ES-I3 (cell line): Measurements from ENCODE around the gene NOTUM.
A peak's percentile ranks its signal among the peaks of the same experiment; 100 is the strongest.

Experiments used
- H3K36me3 ChIP-seq: 2 replicates; pipeline ENCODE4 v1.6.1; 2013; ENCODE audit warnings: mild to moderate bottlenecking, low read length, control low read depth, moderate library complexity; ENCODE audit not compliant: insufficient read depth
- H3K4me1 ChIP-seq: 2 replicates; pipeline ENCODE4 v1.6.1; 2013; ENCODE audit warnings: mild to moderate bottlenecking, control low read depth, low read length; ENCODE audit not compliant: insufficient read depth
- H3K9ac ChIP-seq: 2 replicates; pipeline ENCODE4 v1.6.1; 2013; ENCODE audit warnings: low read depth, mild to moderate bottlenecking, low read length, moderate library complexity
- H3K9me3 ChIP-seq: 2 replicates; pipeline ENCODE4 v1.6.1; 2013; ENCODE audit warnings: mild to moderate bottlenecking, low read length, moderate library complexity; ENCODE audit not compliant: control insufficient read depth, insufficient read depth

NOTUM gene

DNA sequence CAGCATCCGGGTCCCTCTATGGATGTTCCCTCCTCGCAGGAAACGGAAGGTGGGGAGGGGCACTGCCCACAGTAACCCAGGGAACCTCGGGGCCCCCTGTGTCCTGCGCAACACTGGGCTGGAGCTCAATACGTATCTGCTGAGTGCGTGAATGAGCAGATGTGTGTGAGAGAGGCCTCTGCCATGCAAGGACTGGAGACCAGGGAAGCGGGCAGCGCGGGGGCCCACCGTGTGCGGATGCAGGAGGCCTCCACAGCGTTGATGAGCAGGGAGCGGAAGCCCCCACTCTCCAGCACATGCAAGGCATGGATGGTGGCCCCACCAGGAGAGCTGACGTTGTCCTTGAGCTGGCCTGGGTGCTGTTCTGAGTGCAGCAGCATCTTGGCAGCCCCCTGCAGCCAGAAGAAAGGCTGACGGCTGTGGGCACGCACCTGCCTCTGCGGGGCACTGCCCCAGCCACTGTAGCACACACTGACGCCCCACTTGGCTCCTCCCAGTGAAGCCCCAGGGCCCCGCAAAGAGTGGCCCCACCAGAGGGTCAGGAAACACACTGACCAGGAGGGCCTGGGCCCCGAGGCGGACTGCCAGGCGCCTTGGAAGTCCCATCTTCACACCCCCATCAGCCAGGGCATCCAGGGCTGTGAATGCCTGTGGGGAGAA is 26.8 kb downstream of the NOTUM start:
- no peaks in the 10 kb centered on the region for H3K4me1 ChIP-seq
- no peaks in the 10 kb centered on the region for H3K36me3 ChIP-seq
- H3K9ac ChIP-seq, result no peak overlapping the region
- no peaks in the 10 kb centered on the region for H3K9me3 ChIP-seq

DNA sequence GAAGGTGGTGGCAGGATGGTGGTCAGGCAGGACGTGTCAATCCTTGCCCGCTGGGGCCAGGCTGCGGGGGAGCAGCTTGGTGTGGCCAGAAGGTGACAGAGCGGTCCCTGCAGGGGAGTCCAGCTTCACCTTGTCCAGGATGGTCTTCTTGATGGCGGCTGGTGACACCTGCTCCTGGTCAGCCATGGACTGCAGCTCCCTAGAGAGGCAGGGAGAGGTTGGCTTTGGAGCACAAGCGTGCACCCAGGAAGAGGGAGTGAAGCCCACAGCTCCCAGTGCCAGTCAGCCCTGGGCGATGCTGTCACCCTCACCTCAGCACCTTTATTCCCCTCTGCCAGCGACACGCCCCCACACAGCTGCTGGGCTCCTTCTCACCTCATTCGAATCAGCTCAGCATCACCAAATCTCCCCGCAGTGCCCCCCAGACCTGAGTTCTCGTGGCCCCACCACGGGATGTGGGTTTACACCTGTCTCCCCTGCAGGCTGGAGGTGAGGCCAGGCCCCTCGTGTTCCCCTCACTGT is 27.7 kb downstream of the NOTUM start:
- Histone ChIP-seq H3K36me3 (no peaks in the 10 kb centered on the region), H3K4me1 (no peaks in the 10 kb centered on the region; the same call in 1 of the 2 replicates), H3K9me3 (no peaks in the 10 kb centered on the region), H3K9ac (no peak overlapping the region)

DNA sequence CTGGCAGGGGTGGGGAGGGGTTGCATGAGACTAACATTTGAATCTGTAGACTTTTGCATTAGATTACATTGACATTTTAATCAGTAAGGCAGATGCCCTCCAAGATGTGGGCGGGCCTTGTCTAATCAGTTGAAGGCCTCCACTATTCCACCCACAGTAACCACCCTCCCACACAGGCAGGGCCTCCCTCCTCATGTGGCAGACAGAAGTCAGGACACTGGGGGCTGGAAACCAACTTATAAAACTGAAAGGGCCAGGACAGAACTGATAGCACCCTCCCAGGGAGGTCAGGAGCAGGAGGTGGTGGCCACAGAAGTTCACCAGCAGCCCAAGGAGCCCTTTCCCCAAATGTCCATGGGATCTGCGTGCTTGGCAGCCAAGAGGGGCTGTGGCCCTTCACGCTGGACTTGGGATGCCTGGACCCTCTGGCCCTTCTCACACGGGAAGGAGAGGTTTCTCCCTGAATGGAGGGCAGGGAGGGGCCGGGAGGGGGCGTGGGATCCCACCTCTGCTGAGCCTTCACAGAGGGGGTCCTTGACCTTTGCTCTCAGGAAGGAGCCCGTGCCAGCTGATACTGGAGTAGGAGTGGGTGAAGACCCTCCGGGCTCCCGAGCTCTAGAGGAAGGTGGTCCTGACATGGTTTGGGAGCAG is 28.5 kb downstream of the NOTUM start:
- no peaks in the 10 kb centered on the region; the same call in 1 of the 2 replicates for H3K4me1 ChIP-seq
- no peak overlapping the region for H3K9ac ChIP-seq
- H3K36me3 ChIP-seq, result no peaks in the 10 kb centered on the region
- no peaks in the 10 kb centered on the region for H3K9me3 ChIP-seq

DNA sequence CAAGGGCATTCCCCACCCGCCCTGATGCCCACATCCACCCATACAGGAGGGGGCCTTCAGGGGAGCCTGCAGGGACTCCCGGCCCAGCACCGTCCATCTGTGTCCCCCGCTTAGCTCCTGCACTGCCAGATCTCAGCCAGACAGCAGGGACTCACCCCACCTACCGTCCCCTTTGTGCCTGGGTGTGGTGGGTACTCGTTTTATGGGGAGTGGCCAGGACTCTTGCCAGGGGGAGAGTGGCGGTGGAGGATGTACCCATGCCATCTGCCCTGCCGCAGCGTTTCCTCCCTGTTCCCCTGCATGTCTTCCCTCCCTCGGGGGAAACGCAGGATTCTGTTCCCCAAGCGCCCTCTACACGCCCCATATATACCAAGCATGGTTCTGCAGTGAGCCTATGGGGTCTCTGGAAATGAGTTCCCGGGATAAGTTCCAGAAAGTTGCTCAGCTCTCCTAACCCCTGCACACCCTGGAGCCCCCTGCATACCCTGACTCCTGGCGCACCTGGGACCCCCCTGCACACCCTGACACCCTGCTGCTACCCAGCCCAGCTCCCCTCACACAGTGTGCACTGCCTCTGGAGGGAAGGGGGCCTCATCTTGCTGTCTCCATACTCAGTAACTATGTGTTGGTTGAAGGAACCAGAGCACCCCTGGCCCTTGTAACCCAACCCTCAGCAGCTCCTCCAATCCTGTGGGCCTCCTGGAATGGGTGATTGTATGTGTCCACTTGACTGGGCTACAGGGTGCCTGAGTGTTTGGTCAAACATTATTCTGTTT is 29.2 kb downstream of the NOTUM start:
- Histone ChIP-seq H3K4me1 (no peaks in the 10 kb centered on the region; the same call in 1 of the 2 replicates), H3K9ac (no peak overlapping the region), H3K9me3 (no peaks in the 10 kb centered on the region), H3K36me3 (no peaks in the 10 kb centered on the region)

DNA sequence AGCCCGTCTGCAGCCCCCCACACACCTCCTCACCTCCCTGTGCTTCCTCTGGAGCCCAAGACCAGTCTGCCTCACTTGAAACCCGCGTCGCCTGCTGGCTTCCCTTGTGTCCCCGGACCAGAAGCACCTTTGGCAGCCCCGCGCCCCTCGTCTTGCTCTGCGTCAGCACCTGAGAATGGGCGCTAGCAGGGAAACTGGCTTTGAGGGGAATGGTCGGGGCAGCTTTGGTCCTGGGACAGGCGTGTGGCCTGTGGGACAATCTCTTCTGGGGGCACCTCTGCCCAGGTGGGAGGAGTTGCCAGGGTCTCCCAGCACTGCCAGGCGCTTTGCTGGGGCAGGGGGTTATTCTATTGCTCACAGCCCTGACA is 29.8 kb downstream of the NOTUM start:
- no peaks in the 10 kb centered on the region for H3K36me3 ChIP-seq
- no peak overlapping the region for H3K9ac ChIP-seq
- peaks cover under 1% of the 10 kb centered on the region; the same call in 1 of the 2 replicates for H3K4me1 ChIP-seq
- H3K9me3 ChIP-seq, result no peaks in the 10 kb centered on the region

DNA sequence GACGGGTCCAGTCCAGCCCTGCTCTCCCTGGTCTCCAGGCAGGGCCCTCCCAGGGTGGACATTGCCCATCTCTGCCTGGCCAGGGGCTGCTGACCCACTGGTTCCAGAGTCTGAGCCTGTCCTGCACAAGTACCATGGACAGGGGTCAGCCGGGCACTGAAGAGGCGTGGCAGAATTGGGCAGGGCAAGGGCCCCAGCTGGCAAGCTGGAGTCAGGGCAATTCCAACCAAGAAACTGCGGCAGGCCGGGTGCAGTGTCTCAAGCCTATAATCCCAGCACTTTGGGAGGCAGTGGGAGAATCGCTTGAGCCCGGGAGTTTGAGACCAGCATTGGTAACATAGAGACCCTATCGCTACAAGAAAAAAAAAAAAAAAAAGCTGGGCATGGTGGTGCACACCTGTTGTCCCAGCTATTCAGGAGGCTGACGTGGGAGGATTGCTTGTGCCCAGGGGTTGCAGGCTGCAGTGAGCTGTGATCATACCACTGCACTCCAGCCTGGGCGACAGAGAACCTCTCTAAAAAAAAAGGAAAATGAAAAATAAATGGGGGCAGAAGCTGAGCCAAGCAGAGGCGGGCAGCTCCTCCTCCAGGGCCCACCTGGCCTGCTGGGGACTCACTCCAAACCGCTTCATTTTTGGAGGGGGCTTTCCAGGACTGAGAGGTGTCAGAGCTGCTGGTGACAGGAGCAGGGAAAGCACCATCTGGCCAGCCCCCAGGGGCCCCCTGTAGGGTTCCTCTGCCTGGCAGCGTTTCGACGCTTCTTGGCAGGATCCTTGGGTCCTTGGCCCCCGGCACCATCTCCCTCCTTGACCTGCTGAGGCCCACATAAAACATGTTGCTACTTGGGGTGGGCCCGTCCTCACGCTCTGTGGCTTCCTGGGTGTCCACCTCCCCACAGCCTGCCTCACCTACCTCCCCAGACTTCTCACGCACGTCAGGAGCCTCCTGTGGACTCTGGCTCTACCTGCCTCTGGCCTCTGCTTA is 30.6 kb downstream of the NOTUM start:
- Histone ChIP-seq H3K4me1 (peaks cover 4% of the 10 kb centered on the region; the same call in 1 of the 2 replicates), H3K9ac (no peak overlapping the region), H3K36me3 (no peaks in the 10 kb centered on the region), H3K9me3 (no peaks in the 10 kb centered on the region)

DNA sequence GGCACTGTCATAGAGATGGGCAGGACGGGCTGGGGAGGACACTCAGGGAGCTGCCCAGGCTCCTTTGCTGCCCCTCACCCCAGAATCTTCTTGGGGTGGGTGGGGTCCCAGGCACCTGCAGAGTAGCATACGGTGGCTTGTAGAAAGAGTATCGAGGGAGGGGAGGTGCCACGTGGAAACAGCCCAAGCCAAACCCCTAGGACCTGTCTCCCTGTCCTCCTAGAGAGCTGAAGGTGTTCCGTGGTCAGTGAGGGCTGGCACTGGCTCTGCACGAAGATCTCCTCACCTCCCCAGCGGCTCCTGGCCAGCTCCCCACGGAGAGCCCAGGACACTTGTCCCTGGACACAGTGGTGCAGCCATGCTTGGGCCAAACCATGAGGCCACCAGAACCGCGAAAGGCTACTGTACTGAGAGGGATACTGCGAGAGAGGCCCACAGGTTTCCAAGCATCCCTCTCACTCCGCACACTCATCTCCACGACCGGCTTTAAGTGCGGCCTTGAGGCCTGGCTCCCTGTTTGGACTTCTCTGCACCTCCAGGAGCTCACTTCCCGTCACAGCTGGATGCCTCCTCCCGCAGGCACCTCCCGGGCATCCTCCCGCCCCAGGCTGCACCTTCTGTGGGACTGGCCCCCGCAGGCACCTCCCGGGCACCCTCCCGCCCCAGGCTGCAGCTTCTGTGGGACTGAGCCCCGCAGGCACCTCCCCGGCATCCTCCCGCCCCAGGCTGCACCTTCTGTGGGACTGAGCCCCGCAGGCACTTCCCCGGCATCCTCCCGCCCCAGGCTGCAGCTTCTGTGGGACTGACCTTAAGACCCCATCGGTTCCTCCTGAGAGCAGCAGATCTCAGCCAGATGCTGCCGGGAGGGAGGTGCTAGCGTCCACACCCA is 31.5 kb downstream of the NOTUM start:
- peaks cover 13% of the 10 kb centered on the region; the same call in 1 of the 2 replicates for H3K4me1 ChIP-seq
- H3K9ac ChIP-seq, result no peak overlapping the region
- no peaks in the 10 kb centered on the region for H3K9me3 ChIP-seq
- no peaks in the 10 kb centered on the region for H3K36me3 ChIP-seq

DNA sequence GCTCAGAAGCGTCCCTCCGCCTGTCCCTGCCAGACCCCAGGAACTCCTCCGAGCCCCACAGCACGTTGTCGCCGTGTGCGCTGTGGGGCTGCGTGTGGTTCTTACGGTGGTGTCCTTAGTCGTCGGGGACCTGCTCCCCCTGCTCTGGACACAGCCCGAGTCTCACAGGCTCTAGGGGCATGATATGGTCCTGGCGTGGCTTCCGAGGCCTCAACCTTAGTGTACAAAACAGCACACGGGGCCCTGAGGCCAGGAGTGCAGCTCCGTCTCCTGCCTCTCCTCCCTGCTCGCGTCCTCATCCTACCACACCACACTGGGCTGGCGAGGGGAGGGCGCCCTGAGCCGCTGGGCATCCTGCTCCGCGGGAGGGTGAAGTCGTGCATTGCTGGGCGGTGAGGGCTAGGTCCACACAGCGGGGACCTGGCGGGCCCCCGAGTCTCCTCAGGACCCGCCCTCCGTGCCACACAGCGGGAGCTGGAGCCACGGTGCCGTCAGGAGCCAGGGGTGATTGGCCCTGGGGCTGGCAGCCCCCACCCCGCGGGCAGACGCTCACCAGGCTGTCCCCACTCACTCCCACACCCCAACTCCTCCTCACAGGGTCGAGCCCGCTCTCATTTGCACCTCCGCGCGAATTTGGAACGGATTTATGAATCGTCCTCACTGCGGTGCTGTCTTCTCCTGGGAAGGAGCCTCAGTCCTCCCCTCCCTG is 32.3 kb downstream of the NOTUM start:
- H3K36me3 ChIP-seq, result no peaks in the 10 kb centered on the region
- H3K9ac ChIP-seq, result peak overlapping the region; percentile 78
- H3K9me3 ChIP-seq, result no peaks in the 10 kb centered on the region
- peaks cover 21% of the 10 kb centered on the region; the same call in 1 of the 2 replicates for H3K4me1 ChIP-seq

DNA sequence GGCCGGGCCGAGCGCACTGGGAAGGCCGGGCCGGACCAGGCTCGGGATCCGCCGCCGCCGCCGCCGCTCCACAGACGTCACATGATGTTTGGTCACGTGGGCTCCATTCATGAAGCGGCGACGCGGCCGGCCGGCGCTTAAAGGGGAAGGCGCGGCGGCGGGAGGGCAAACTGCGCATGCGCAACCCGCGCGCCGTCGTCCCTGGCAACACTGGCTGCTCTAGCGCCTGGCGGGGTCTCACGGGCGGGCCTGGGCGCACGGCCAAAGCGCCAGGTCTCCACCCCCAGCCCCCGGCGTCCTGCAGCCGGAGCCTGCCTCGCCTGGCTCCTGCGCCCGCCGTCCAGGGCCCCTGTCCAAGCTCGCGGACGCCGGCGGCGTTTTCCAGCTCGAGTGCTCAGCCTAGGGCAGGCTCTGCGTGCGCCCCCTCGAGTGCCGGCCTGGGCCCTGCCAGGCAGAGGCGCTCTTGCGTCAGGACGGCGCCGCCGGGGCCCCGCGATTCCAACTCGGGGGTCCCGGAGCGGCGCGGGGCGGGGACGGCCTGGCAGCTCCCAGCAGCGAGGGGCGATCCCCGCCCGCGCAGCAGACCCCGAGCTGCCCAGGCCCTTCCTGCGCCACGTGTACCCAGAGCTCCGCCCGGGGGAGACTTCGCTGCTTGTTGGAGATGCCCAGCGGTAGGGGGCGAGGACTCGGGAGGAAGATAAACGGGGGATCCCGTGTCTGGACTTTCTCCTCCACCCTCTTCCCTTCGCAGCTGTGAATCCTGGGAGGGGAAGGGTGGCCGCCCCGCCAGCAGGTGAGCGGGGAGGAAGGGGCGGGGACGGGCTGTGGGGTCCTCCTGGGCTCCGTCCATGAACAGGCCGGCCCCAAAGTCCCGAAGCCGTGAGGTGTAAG is 33.1 kb downstream of the NOTUM start, which contains the start of gene MAFG:
MAFG (minus strand) TSS at position 83 of the 891 bp plus-strand sequence. CDS start 4,550 bp downstream, outside the sequence.
- H3K9ac ChIP-seq, result peak within 1 kb of the TSS; percentile 78
- no peaks in the 10 kb centered on the region for H3K9me3 ChIP-seq
- H3K4me1 ChIP-seq, result peaks cover 24% of the 10 kb centered on the region; the same call in 1 of the 2 replicates
- H3K36me3 ChIP-seq, result no peaks in the 10 kb centered on the region

DNA sequence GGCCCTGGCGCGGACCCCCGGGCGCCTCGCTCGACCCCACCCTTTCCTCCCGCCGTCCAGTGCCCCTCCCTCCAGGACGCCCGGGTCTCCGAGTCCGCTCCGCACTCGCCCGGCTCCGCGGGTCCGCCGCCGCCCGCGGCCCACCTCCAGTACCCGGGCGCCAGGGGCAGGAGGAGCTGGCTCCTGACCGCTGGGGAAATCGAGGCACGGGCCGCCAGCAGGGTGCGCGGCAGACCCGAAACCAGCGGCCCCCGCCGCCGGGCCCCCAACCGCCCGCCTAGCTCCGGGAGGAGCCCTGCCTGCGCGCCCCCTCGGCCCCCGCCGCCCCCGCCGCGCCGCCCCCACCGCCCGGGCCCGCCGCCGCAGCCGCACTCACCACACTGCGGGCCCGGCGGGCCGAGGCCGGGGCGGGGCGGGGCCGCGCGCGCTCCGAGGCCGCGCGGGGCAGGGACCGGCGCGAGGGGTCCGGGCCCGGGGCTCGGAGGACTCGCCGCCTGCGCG is 33.8 kb downstream of the NOTUM start:
- Histone ChIP-seq H3K36me3 (no peaks in the 10 kb centered on the region), H3K4me1 (peaks cover 28% of the 10 kb centered on the region; the same call in 1 of the 2 replicates), H3K9ac (peak overlapping the region; percentile 78), H3K9me3 (no peaks in the 10 kb centered on the region)

DNA sequence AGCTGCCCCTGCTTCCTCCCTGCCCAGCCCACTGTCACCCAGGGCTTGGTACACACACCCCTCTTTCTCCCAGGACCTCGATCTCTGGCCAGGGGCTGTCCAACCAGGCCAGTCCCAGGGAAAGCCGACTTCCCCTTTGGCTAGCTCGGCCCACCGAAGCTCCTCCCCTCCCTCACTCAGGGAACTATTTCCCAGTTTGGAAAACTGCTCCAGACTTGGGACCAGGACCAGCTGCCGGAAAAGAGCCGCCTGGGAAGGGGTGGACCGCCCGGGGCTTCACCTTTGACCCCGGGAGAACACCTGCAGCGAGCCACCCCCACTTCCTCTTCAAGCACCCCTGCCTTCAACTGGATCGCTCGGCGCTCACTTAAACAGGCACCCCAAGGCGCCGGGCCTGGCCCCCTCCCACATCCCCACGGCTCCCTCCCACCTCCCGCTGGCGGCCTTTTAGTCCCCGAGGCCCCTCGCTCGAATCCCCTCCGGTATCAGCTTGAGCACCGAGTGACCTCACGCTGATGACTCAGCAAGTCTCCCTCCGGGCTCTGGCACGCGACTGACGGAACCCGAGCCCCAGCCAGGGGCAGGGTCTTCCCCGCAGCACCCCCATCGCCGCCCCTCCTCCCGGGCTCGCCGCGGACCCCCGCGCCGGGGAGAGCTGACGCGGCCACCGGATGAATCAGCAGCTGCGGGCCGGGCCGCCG is 34.4 kb downstream of the NOTUM start:
- Histone ChIP-seq H3K36me3 (no peaks in the 10 kb centered on the region), H3K9me3 (no peaks in the 10 kb centered on the region), H3K9ac (peak overlapping the region; percentile 66), H3K4me1 (peaks cover 28% of the 10 kb centered on the region; the same call in 1 of the 2 replicates)
